GM21528 (cell line): ENCODE data around the gene ZNF831.

ENCODE experiments used
- ATAC-seq: cut with Tn5 transposase; IDR thresholded peaks from one replicate; pipeline ENCODE4 v1.9.1; 2021; ENCODE audit warnings: mild to moderate bottlenecking, moderate library complexity; ENCODE audit not compliant: unreplicated experiment, low FRiP score

Gene ZNF831

GRCh38 chr20:59139998-59140397, 23.6 kb upstream of the ZNF831 start:
- ATAC-seq = no peak

GRCh38 chr20:59141818-59142581, 21.6 kb upstream of the ZNF831 start:
- no peak for ATAC-seq

- ATAC-seq = no peak
These were observed 20.3 kb upstream of the ZNF831 start for GRCh38 chr20:59143326-59143725.

- ATAC-seq = no peak
These were observed 19.3 kb upstream of the ZNF831 start for GRCh38 chr20:59144179-59144830.

- ATAC-seq = no peak
These were observed 18.8 kb upstream of the ZNF831 start for GRCh38 chr20:59144831-59145196.

- ATAC-seq = no peak
These were observed 18.2 kb upstream of the ZNF831 start for GRCh38 chr20:59145247-59145923.

GRCh38 chr20:59145924-59146779, 17.5 kb upstream of the ZNF831 start:
- no peak for ATAC-seq

GRCh38 chr20:59146780-59147565, 16.6 kb upstream of the ZNF831 start:
- ATAC-seq = no peak

GRCh38 chr20:59147586-59147985, 16.0 kb upstream of the ZNF831 start:
- ATAC-seq = no peak

- ATAC-seq = no peak
These were observed 14.7 kb upstream of the ZNF831 start for GRCh38 chr20:59148701-59149493.

- ATAC-seq = no peak
These were observed 13.7 kb upstream of the ZNF831 start for GRCh38 chr20:59149678-59150504.

GRCh38 chr20:59150821-59151251, 12.8 kb upstream of the ZNF831 start:
- no peak for ATAC-seq

- no peak for ATAC-seq
These were observed 12.2 kb upstream of the ZNF831 start for GRCh38 chr20:59151391-59151790.

GRCh38 chr20:59151820-59152219, 11.8 kb upstream of the ZNF831 start:
- ATAC-seq = no peak

- ATAC-seq = no peak
These were observed 10.9 kb upstream of the ZNF831 start for GRCh38 chr20:59152559-59153354.

- no peak for ATAC-seq
These were observed 10.3 kb upstream of the ZNF831 start for GRCh38 chr20:59153355-59153681.

- ATAC-seq = no peak
These were observed 9.8 kb upstream of the ZNF831 start for GRCh38 chr20:59153832-59154231.
